Stomach (tissue), 9 donors: ENCODE data around the gene HECTD2. TPM values are rescaled to one million over a fixed set of nuclear protein-coding genes. Genes with fewer than 3 reads are reported as not detected.

Experiments
- DNase-seq, 2 donors: peaks; one replicate each; pipeline versions ENCODE4 v3.0.0 to v3.0.0-alpha.2; 2013 to 2019
- H3K27ac ChIP-seq, 5 donors: fragments of 200-600 bp in 4 of 5; sonication (generic) in 4 of 5; one replicate each; pipeline ENCODE4 v1.5.1; 2013 to 2019; ENCODE audit warnings: mild to moderate bottlenecking in 1 of 5, moderate library complexity in 1 of 5
- H3K27me3 ChIP-seq, 3 donors: fragments of 200-600 bp; sonication (generic); one replicate each; pipeline ENCODE4 v1.5.1; 2017 to 2019; ENCODE audit warnings: mixed run types in 1 of 3
- H3K36me3 ChIP-seq, 4 donors: fragments of 200-600 bp; sonication (generic); 1 replicate in 3 of 4; 2 replicates in 1 of 4; pipeline ENCODE4 v1.5.1; 2016 to 2019
- H3K4me1 ChIP-seq, 4 donors: fragments of 200-600 bp; sonication (generic); one replicate each; pipeline ENCODE4 v1.5.1; 2016 to 2019
- H3K4me3 ChIP-seq, 4 donors: fragments of 200-600 bp; sonication (generic) in 3 of 4; one replicate each; pipeline ENCODE4 v1.5.1; 2016 to 2019; ENCODE audit warnings: mild to moderate bottlenecking in 1 of 4
- H3K9me3 ChIP-seq, 4 donors: fragments of 200-600 bp; sonication (generic); one replicate each; pipeline ENCODE4 v1.5.1; 2016 to 2019
- CTCF ChIP-seq, 7 experiments: fragments of 450-650 bp in 4 of 7; fragments of 200-600 bp in 3 of 7; sonication (generic) in 3 of 7; IDR thresholded peaks; one replicate each; pipeline ENCODE4 v1.5.1; 2016 to 2019; ENCODE audit warnings: antibody characterized with exemption in 7 of 7, control low read depth in 2 of 7, mild to moderate bottlenecking in 1 of 7
- EP300 ChIP-seq: sonication (generic); formaldehyde crosslinking; IDR thresholded peaks from one replicate; pipeline ENCODE4 v1.6.1; 2017; ENCODE audit warnings: antibody characterized with exemption
- POLR2A ChIP-seq, 4 donors: fragments of 450-650 bp; IDR thresholded peaks; one replicate each; pipeline ENCODE4 v1.6.1; 2016; ENCODE audit warnings: antibody characterized with exemption in 4 of 4, control low read depth in 2 of 4, mild to moderate bottlenecking in 1 of 4, moderate library complexity in 1 of 4
- POLR2AphosphoS5 ChIP-seq, 3 donors: sonication (generic); formaldehyde crosslinking; IDR thresholded peaks; one replicate each; pipeline ENCODE4 v1.6.1; 2016; ENCODE audit warnings: antibody characterized with exemption in 3 of 3
- WGBS, 5 donors: extraction: QIAGEN DNeasy Blood & Tissue Kit in 3 of 5; methylation state at CpG; one replicate each; pipeline versions ENCODE4 v1.1.5 to v1.1.7; 2013 to 2018; 5-methylcytosine and 5-hydroxymethylcytosine counted together
- intact Hi-C: fragments of 100-400 bp; cut with DNase I; formaldehyde crosslinking; loops from one replicate; pipeline ENCODE4 v1.15.1; 2023; ENCODE audit warnings: low total_unique reads
- polyA plus RNA-seq, 3 donors: library from polyadenylated mRNA; stranded (reverse); fragments of 200-250 nt; gene quantifications; one replicate each; pipeline ENCODE4 v1.2.3, GENCODE V29; 2013
- total RNA-seq, 5 donors: library from RNA; depleted of rRNA; stranded (reverse); fragments of >200 nt; gene quantifications; one replicate each; pipeline versions ENCODE4 v1.1.0 to v1.2.3, GENCODE V29; 2014 to 2016
- donor health status: healthy with polysubstance abuse.
- donor health status: Bipolar disorder and iron deficiency.
- donor health status: healthy.

The HECTD2 gene
- total and polyA plus RNA-seq, 8 donors, result 1.7 to 32.6 (median 12.4) TPM

GRCh38 chr10:91411621-91412020 is 1.5 kb downstream of the HECTD2 start:
- intact Hi-C loops, result no loop called here
- no peaks in the 10 kb centered on the region for H3K27me3 ChIP-seq
- TF ChIP-seq POLR2AphosphoS5 (IDR thresholded peaks at IDR 0.05) (no peak), POLR2A (IDR thresholded peaks at IDR 0.05) (no peak), CTCF (IDR thresholded peaks at IDR 0.05) (no peak), EP300 (no peak)
- H3K4me1 ChIP-seq, result peaks cover 0 to 59% (median 26%) of the 10 kb centered on the region in 4 donors
- no peak overlapping the region for H3K27ac ChIP-seq
- no peaks in the 10 kb centered on the region for H3K36me3 ChIP-seq
- no peak for DNase-seq
- 74 to 87% (median 85%) methylated on average over 5 of the region's 5 CpGs for WGBS, 5 donors
- H3K4me3 ChIP-seq, result peak overlapping the region in 2 of 4 donors; percentile 68 to 86
- H3K9me3 ChIP-seq, result no peaks in the 10 kb centered on the region

GRCh38 chr10:91412354-91413087 is 2.4 kb downstream of the HECTD2 start:
- H3K27ac ChIP-seq, result no peak overlapping the region
- H3K27me3 ChIP-seq, result no peaks in the 10 kb centered on the region
- H3K4me3 ChIP-seq, result peak overlapping the region in 1 of 4 donors; percentile 86
- no peaks in the 10 kb centered on the region for H3K9me3 ChIP-seq
- WGBS, 5 donors, result 82 to 94% (median 83%) methylated on average over 4 of the region's 4 CpGs
- peaks cover 0 to 63% (median 28%) of the 10 kb centered on the region in 4 donors for H3K4me1 ChIP-seq
- DNase-seq, result no peak
- intact Hi-C loops, result no loop called here
- no peaks in the 10 kb centered on the region for H3K36me3 ChIP-seq
- no peak for TF ChIP-seq CTCF (IDR thresholded peaks at IDR 0.05)
- no peak for TF ChIP-seq EP300
- TF ChIP-seq POLR2AphosphoS5 (IDR thresholded peaks at IDR 0.05), result no peak
- no peak for TF ChIP-seq POLR2A (IDR thresholded peaks at IDR 0.05)

DNA sequence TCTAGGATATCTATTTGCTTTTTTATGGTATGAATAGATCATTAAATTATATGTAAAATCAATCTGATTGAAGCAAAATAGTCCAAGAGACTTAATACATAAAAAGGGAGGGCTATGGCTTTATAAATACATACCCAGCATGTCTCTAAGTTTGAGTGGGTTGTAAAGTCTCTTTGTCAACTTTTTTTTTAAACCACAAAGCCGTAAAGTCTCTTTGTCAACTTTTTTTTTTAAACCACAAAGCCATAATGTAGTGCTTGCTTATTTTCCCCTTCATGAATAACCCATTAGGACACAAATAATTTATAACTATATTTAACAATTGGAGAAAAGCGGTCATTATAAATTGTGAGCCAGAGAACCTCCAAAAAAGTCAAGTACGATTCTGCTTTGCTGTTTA is 5.7 kb downstream of the HECTD2 start:
- no peak overlapping the region for H3K27ac ChIP-seq
- intact Hi-C loops, result no loop called here
- H3K4me3 ChIP-seq, result no peak overlapping the region

DNA sequence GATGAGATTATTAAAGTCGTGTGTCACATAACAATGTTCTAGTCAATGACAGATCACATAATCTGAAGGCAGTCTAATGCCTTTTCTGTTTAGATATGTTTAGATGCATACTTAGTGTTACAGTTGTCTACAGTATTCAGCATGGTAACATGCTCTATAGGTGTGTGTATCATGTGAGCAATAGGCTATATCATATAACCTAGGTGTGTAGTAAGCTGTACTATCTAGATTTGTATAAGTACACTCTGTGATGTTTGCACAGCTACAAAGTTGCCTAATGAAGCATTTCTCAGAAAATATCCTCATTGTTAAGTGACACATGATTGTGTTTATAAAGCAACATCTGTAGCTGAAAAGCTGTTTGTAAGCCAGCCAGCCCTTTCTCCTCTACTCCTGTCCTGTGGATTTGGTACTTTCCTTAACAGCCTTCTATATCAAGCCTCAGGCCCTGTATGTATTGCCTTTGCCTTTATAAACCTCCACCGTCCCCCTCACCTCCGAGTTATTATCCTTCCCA is 6.3 kb downstream of the HECTD2 start:
- H3K27me3 ChIP-seq, result no peaks in the 10 kb centered on the region
- H3K27ac ChIP-seq, result no peak overlapping the region
- H3K36me3 ChIP-seq, result no peaks in the 10 kb centered on the region
- no peaks in the 10 kb centered on the region for H3K9me3 ChIP-seq
- intact Hi-C loops, result no loop called here
- no peak overlapping the region for H3K4me3 ChIP-seq
- H3K4me1 ChIP-seq, result peaks cover 0 to 45% (median 21%) of the 10 kb centered on the region in 4 donors
- TF ChIP-seq CTCF (IDR thresholded peaks at IDR 0.05) (no peak), EP300 (no peak), POLR2AphosphoS5 (IDR thresholded peaks at IDR 0.05) (no peak), POLR2A (IDR thresholded peaks at IDR 0.05) (no peak)
- no peak for DNase-seq
- WGBS, 5 donors, result 52 to 64% (median 58%) methylated on average over 3 of the region's 3 CpGs

More for the DNA sequence above, 5.7 kb downstream of the HECTD2 start:
- no peak for TF ChIP-seq EP300
- no peak for TF ChIP-seq POLR2AphosphoS5 (IDR thresholded peaks at IDR 0.05)
- no peak for TF ChIP-seq CTCF (IDR thresholded peaks at IDR 0.05)
- no peak for TF ChIP-seq POLR2A (IDR thresholded peaks at IDR 0.05)
- Histone ChIP-seq H3K27me3 (no peaks in the 10 kb centered on the region), H3K36me3 (no peaks in the 10 kb centered on the region), H3K4me1 (peaks cover 0 to 51% (median 24%) of the 10 kb centered on the region in 4 donors), H3K9me3 (no peaks in the 10 kb centered on the region)
- 62 to 75% (median 63%) methylated on average over 3 of the region's 3 CpGs for WGBS, 5 donors
- no peak for DNase-seq
